Osteoblast (primary cell): ENCODE results near the gene ADIPOR1. TPM values are rescaled to one million over a fixed set of nuclear protein-coding genes. Genes with fewer than 3 reads are reported as not detected.
"Not testable (repeated sequence)": the region's sequence is repeated elsewhere in the genome, so short reads cannot be mapped to it uniquely, and the experiment has no call there.

Source experiments
- DNase-seq: peaks from one replicate; pipeline ENCODE4 v3.0.0; 2011; ENCODE audit warnings: low spot score, mixed read lengths; ENCODE audit not compliant: insufficient read length; ENCODE audit errors: missing footprints
- H2AFZ ChIP-seq: 2 replicates; pipeline ENCODE4 v1.6.0; 2011; ENCODE audit warnings: mild to moderate bottlenecking, low read length
- H3K27ac ChIP-seq: 2 replicates; pipeline ENCODE4 v1.5.1; 2011; ENCODE audit warnings: mild to moderate bottlenecking, low read depth, low read length, moderate library complexity
- H3K27me3 ChIP-seq: 2 replicates; pipeline ENCODE4 v1.6.0; 2012; ENCODE audit warnings: mild to moderate bottlenecking, control low read depth, inconsistent platforms, low read length, moderate library complexity; ENCODE audit not compliant: insufficient read depth
- H3K36me3 ChIP-seq: 2 replicates; pipeline ENCODE4 v1.5.1; 2011; ENCODE audit warnings: mild to moderate bottlenecking, low read length, control low read depth, moderate library complexity; ENCODE audit not compliant: insufficient read depth
- H3K4me1 ChIP-seq: 2 replicates; pipeline ENCODE4 v1.5.1; 2011; ENCODE audit warnings: mild to moderate bottlenecking, low read length, control low read depth, moderate library complexity; ENCODE audit not compliant: insufficient read depth
- H3K4me2 ChIP-seq: 2 replicates; pipeline ENCODE4 v1.6.0; 2011; ENCODE audit warnings: mild to moderate bottlenecking, low read length; ENCODE audit not compliant: insufficient read depth
- H3K4me3 ChIP-seq: fragments of 200-600 bp; sonication (generic); 3 replicates; pipeline ENCODE4 v1.5.1; 2012; ENCODE audit warnings: mild to moderate bottlenecking, low read length, inconsistent platforms; ENCODE audit not compliant: insufficient read depth
- H3K79me2 ChIP-seq: 2 replicates; pipeline ENCODE4 v1.6.0; 2012; ENCODE audit warnings: mild to moderate bottlenecking, low read length, control low read depth, inconsistent platforms; ENCODE audit not compliant: insufficient read depth
- H3K9me3 ChIP-seq: 2 replicates; pipeline ENCODE4 v1.5.1; 2011; ENCODE audit warnings: low read depth, low read length, control low read depth
- H4K20me1 ChIP-seq: 2 replicates; pipeline ENCODE4 v1.6.0; 2012; ENCODE audit warnings: mild to moderate bottlenecking, low read length, control low read depth; ENCODE audit not compliant: insufficient read depth
- total RNA-seq: library from RNA; depleted of rRNA; stranded (reverse); fragments of >200 nt; gene quantifications from 2 replicates; pipeline ENCODE4 v1.2.3, GENCODE V29; 2012
- TF ChIP-seq, protein P1 (sequence below): IDR thresholded peaks from 2 replicates; pipeline ENCODE4 v1.5.1; 2011; ENCODE audit warnings: mild to moderate bottlenecking, low read depth, low read length, moderate library complexity; ENCODE audit errors: extremely low read depth

The ADIPOR1 gene
- total RNA-seq, 1 donor: 91.9 TPM

DNA sequence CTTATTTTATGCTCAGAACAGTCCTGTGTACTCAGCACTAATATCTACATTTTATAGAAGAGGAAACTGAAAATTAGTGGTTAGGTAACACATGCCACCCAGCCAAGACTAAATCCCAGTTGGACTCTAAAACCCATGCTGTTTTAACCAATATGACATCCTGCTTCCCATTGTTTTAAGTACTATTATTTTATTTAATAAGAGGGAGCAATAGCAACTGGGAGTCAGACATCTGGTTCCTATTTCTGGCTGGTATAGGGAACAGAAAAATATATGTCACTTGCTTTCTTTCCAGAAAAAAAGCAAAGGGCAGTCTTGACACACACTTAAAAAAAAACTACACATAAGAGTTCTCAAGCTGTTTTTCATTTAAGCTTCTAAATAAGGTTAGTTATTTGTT, 43.0 kb downstream of the ADIPOR1 start:
- Histone ChIP-seq H3K27ac (no peak overlapping the region), H3K4me2 (no peak overlapping the region), H3K4me3 (no peak overlapping the region), H3K27me3 (no peaks in the 10 kb centered on the region), H3K4me1 (no peaks in the 10 kb centered on the region), H2AFZ (no peak overlapping the region), H4K20me1 (no peaks in the 10 kb centered on the region), H3K79me2 (no peaks in the 10 kb centered on the region), H3K36me3 (peaks cover 59% of the 10 kb centered on the region), H3K9me3 (no peaks in the 10 kb centered on the region)
- no peak for DNase-seq
- TF ChIP-seq, protein P1, sequence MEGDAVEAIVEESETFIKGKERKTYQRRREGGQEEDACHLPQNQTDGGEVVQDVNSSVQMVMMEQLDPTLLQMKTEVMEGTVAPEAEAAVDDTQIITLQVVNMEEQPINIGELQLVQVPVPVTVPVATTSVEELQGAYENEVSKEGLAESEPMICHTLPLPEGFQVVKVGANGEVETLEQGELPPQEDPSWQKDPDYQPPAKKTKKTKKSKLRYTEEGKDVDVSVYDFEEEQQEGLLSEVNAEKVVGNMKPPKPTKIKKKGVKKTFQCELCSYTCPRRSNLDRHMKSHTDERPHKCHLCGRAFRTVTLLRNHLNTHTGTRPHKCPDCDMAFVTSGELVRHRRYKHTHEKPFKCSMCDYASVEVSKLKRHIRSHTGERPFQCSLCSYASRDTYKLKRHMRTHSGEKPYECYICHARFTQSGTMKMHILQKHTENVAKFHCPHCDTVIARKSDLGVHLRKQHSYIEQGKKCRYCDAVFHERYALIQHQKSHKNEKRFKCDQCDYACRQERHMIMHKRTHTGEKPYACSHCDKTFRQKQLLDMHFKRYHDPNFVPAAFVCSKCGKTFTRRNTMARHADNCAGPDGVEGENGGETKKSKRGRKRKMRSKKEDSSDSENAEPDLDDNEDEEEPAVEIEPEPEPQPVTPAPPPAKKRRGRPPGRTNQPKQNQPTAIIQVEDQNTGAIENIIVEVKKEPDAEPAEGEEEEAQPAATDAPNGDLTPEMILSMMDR: no peak

DNA sequence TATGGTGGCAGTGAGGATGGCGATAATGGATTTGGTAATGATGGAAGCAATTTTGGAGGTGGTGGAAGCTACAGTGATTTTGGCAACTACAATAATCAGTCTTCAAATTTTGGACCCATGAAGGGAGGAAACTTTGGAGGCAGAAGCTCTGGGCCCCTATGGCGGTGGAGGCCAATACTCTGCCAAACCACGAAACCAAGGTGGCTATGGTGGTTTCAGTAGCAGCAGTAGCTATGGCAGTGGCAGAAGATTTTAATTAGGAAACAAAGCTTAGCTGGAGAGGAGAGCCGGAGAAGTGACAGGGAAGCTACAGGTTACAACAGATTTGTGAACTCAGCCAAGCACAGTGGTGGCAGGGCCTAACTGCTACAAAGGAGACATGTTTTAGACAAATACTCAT, 45.6 kb downstream of the ADIPOR1 start:
- not testable (repeated sequence) for H3K79me2 ChIP-seq, H3K27me3 ChIP-seq, H3K27ac ChIP-seq, H3K4me1 ChIP-seq, H2AFZ ChIP-seq, H3K9me3 ChIP-seq, H4K20me1 ChIP-seq, DNase-seq, H3K4me2 ChIP-seq, H3K4me3 ChIP-seq
- H3K36me3 ChIP-seq: peaks cover 71% of the 10 kb centered on the region

DNA sequence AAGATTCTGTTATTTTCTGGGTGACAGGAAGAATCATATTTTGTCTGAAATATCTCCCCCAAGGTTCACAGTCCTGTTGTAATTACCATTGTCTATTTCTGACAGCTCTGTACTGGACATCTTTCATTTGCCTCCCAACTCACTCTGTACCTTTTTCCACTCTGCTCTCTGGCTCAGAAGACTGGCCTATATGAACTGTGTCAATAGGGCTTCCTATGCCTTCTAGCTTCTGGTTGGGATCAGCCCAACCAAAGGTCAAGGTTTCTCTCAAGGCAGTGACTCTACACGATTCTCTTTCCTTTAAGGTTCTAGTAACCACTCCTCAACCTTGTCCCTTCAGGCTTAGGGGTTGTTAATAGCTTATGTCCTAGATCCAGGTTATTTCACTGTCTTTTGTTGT, 48.6 kb downstream of the ADIPOR1 start:
- DNase-seq: no peak
- Histone ChIP-seq H3K9me3 (no peaks in the 10 kb centered on the region), H3K27me3 (no peaks in the 10 kb centered on the region), H3K79me2 (no peaks in the 10 kb centered on the region), H2AFZ (no peak overlapping the region), H4K20me1 (no peaks in the 10 kb centered on the region), H3K4me2 (no peak overlapping the region), H3K27ac (no peak overlapping the region), H3K4me1 (no peaks in the 10 kb centered on the region), H3K4me3 (no peak overlapping the region), H3K36me3 (peaks cover 59% of the 10 kb centered on the region)
- TF ChIP-seq, protein P1: no peak

DNA sequence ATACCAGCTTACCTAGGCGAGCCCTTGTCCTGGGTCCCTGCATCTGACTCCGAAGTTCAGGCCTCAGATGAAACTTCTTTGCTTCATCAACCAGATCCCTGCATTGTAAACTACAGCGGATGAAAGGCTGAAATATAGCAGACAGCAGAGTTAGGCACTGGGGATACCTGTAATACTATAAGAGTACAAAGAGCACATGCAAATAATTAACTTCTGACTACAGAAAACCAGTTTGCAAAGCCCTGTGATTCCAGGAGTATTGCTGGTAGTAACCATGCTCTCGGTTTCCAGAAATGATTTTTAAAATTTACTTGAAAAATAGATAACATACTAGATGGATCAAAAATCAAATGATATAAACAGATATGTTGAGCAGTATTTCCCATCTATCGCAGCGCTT, 49.1 kb downstream of the ADIPOR1 start:
- TF ChIP-seq, protein P1: no peak

More for the DNA sequence above, 49.1 kb downstream of the ADIPOR1 start:
- H3K4me1 ChIP-seq: no peaks in the 10 kb centered on the region
- H3K27me3 ChIP-seq: no peaks in the 10 kb centered on the region
- H2AFZ ChIP-seq: no peak overlapping the region
- no peak for DNase-seq
- peaks cover 59% of the 10 kb centered on the region for H3K36me3 ChIP-seq
- H4K20me1 ChIP-seq: no peaks in the 10 kb centered on the region
- H3K9me3 ChIP-seq: no peaks in the 10 kb centered on the region
- H3K79me2 ChIP-seq: no peaks in the 10 kb centered on the region
- no peak overlapping the region for H3K27ac ChIP-seq
- no peak overlapping the region for H3K4me2 ChIP-seq
- H3K4me3 ChIP-seq: no peak overlapping the region
